H1 (cell line): ENCODE data around the gene CIB4. TPM values are rescaled to one million over a fixed set of nuclear protein-coding genes. Genes with fewer than 3 reads are reported as not detected.

ENCODE experiments used
- CTCF ChIA-PET: fragments of 300-600 bp; sonication (Branson Sonifier 250); formaldehyde crosslinking; loops from one replicate; lab custom pipeline; 2021; ENCODE audit not compliant: partially characterized antibody; lab: Charles Lee
- POLR2A ChIA-PET: fragments of 300-600 bp; sonication (Branson Sonifier 250); formaldehyde crosslinking; loops from one replicate; lab custom pipeline; 2021; ENCODE audit warnings: inconsistent platforms; ENCODE audit not compliant: partially characterized antibody; lab: Charles Lee
- DNase-seq, 2 experiments: peaks; one replicate each; pipeline versions ENCODE4 v3.0.0 to v3.0.0-alpha.2; 2010 to 2022; ENCODE audit warnings: low spot score in 2 of 2, low read depth in 1 of 2, mixed read lengths in 1 of 2
- FAIRE-seq: peaks from 2 replicates; lab custom pipeline; 2011; peaks lifted over from hg19 to GRCh38; lab: Jason Lieb, UNC
- H2AFZ ChIP-seq: 2 replicates; pipeline ENCODE4 v1.8.1; 2012; ENCODE audit warnings: low read length, inconsistent platforms
- H2AK5ac ChIP-seq: 2 replicates; pipeline ENCODE4 v1.6.1; 2013; ENCODE audit warnings: low read depth, low read length
- H2BK120ac ChIP-seq: replicated peaks from 2 replicates; pipeline ENCODE3; 2013; ENCODE audit warnings: low read depth, low read length, inconsistent platforms
- H2BK12ac ChIP-seq: 2 replicates; pipeline ENCODE4 v1.6.1; 2013; ENCODE audit warnings: low read depth, low read length
- H2BK15ac ChIP-seq: 2 replicates; pipeline ENCODE4 v1.6.1; 2013; ENCODE audit warnings: low read length
- H2BK20ac ChIP-seq: 2 replicates; pipeline ENCODE4 v1.6.1; 2013; ENCODE audit warnings: low read length
- H2BK5ac ChIP-seq: 2 replicates; pipeline ENCODE4 v1.6.1; 2013; ENCODE audit warnings: low read depth, low read length
- H3K14ac ChIP-seq: 2 replicates; pipeline ENCODE4 v1.6.1; 2013; ENCODE audit warnings: inconsistent platforms; ENCODE audit not compliant: insufficient read length
- H3K18ac ChIP-seq: 2 replicates; pipeline ENCODE4 v1.6.1; 2013; ENCODE audit warnings: low read length; ENCODE audit errors: extremely low read depth
- H3K23ac ChIP-seq: 2 replicates; pipeline ENCODE4 v1.6.1; 2013; ENCODE audit warnings: inconsistent platforms; ENCODE audit not compliant: insufficient read length
- H3K23me2 ChIP-seq: 2 replicates; pipeline ENCODE4 v1.6.1; 2013; ENCODE audit warnings: low read depth, low read length
- H3K27ac ChIP-seq: 2 replicates; pipeline ENCODE4 v1.6.1; 2011; ENCODE audit warnings: low read depth, low read length, inconsistent platforms
- H3K27me3 ChIP-seq, 4 experiments: replicated peaks in 1 of 4; 1 replicate in 1 of 4; 2 replicates in 3 of 4; pipeline versions ENCODE4 v1.6.1 to v1.8.1; 2011 to 2013; ENCODE audit warnings: low read length in 3 of 4, mild to moderate bottlenecking in 3 of 4, inconsistent platforms in 2 of 4, mixed read lengths in 2 of 4, moderate library complexity in 1 of 4; ENCODE audit not compliant: control insufficient read depth in 3 of 4, insufficient read depth in 3 of 4; ENCODE audit errors: extremely low read depth in 1 of 4
- H3K36me3 ChIP-seq, 4 experiments: 2 replicates each; pipeline versions ENCODE4 v1.6.1 to v1.8.1; 2011 to 2013; ENCODE audit warnings: mild to moderate bottlenecking in 4 of 4, low read length in 3 of 4, moderate library complexity in 2 of 4, control low read depth in 1 of 4, inconsistent platforms in 1 of 4; ENCODE audit not compliant: insufficient read depth in 4 of 4, control insufficient read depth in 2 of 4
- H3K4ac ChIP-seq: replicated peaks from 2 replicates; pipeline ENCODE3; 2013; ENCODE audit warnings: low read length, low read depth, mixed read lengths, inconsistent platforms; ENCODE audit not compliant: insufficient read length
- H3K4me1 ChIP-seq, 4 experiments: replicated peaks in 1 of 4; 1 replicate in 1 of 4; 2 replicates in 3 of 4; pipeline versions ENCODE4 v1.6.1 to v1.8.1; 2011 to 2013; ENCODE audit warnings: low read length in 3 of 4, inconsistent platforms in 2 of 4, mixed read lengths in 1 of 4; ENCODE audit not compliant: insufficient read depth in 4 of 4, control insufficient read depth in 3 of 4
- H3K4me2 ChIP-seq, 2 experiments: 2 replicates each; pipeline versions ENCODE4 v1.6.1 to v1.8.1; 2011 to 2013; ENCODE audit warnings: low read depth in 2 of 2, low read length in 2 of 2, control low read depth in 1 of 2, inconsistent platforms in 1 of 2, mild to moderate bottlenecking in 1 of 2; ENCODE audit not compliant: insufficient read depth in 1 of 2
- H3K4me3 ChIP-seq, 4 experiments: fragments of 200-600, 300-600 bp in 1 of 4; sonication (generic), shearing (Covaris generic), sonication (Bioruptor Twin) in 1 of 4; 2 replicates each; pipeline versions ENCODE4 v1.5.1 to v1.8.1; 2011 to 2016; ENCODE audit warnings: low read length in 4 of 4, low read depth in 3 of 4, control low read depth in 2 of 4, inconsistent platforms in 2 of 4, mild to moderate bottlenecking in 2 of 4, mixed read lengths in 1 of 4, moderate library complexity in 1 of 4; ENCODE audit not compliant: insufficient read depth in 2 of 4; ENCODE audit errors: extremely low read depth in 1 of 4
- H3K56ac ChIP-seq: replicated peaks from 2 replicates; pipeline ENCODE3; 2013; ENCODE audit warnings: low read depth, mild to moderate bottlenecking, mixed read lengths, low read length, inconsistent platforms; ENCODE audit not compliant: insufficient read length
- H3K79me1 ChIP-seq: 2 replicates; pipeline ENCODE4 v1.6.1; 2013; ENCODE audit warnings: low read depth, low read length, control low read depth
- H3K79me2 ChIP-seq, 2 experiments: 2 replicates each; pipeline versions ENCODE4 v1.6.1 to v1.8.1; 2012 to 2013; ENCODE audit warnings: low read length in 2 of 2, mild to moderate bottlenecking in 2 of 2, inconsistent platforms in 1 of 2; ENCODE audit not compliant: insufficient read depth in 2 of 2, control insufficient read depth in 1 of 2
- H3K9ac ChIP-seq, 4 experiments: replicated peaks in 1 of 4; 1 replicate in 1 of 4; 2 replicates in 3 of 4; pipeline versions ENCODE4 v1.6.1 to v1.8.1; 2011 to 2013; ENCODE audit warnings: low read depth in 3 of 4, low read length in 3 of 4, control low read depth in 2 of 4, mild to moderate bottlenecking in 2 of 4, moderate library complexity in 2 of 4, inconsistent platforms in 1 of 4; ENCODE audit errors: extremely low read depth in 1 of 4
- H3K9me3 ChIP-seq, 2 experiments: 2 replicates each; pipeline versions ENCODE4 v1.6.1 to v1.8.1; 2012 to 2013; ENCODE audit warnings: mild to moderate bottlenecking in 2 of 2, moderate library complexity in 2 of 2, control low read depth in 1 of 2, inconsistent platforms in 1 of 2, low read depth in 1 of 2, low read length in 1 of 2, mixed read lengths in 1 of 2; ENCODE audit not compliant: insufficient read depth in 2 of 2
- H4K20me1 ChIP-seq, 2 experiments: replicated peaks in 1 of 2; 2 replicates each; pipeline versions ENCODE3 to v1.8.1; 2011 to 2013; ENCODE audit warnings: inconsistent platforms in 2 of 2, low read length in 2 of 2, mild to moderate bottlenecking in 1 of 2; ENCODE audit not compliant: insufficient read depth in 2 of 2, control insufficient read depth in 1 of 2
- H4K5ac ChIP-seq: 2 replicates; pipeline ENCODE4 v1.6.1; 2013; ENCODE audit warnings: low read length, low read depth, mixed read lengths, inconsistent platforms; ENCODE audit not compliant: insufficient read length
- H4K8ac ChIP-seq: 2 replicates; pipeline ENCODE4 v1.8.0; 2013; ENCODE audit warnings: mild to moderate bottlenecking, moderate library complexity, low read length, inconsistent platforms; ENCODE audit not compliant: insufficient read depth; ENCODE audit errors: extremely low read depth
- H4K91ac ChIP-seq: replicated peaks from 2 replicates; pipeline ENCODE3; 2013; ENCODE audit warnings: low read length, mixed read lengths, inconsistent platforms; ENCODE audit not compliant: insufficient read length
- CEBPB ChIP-seq: IDR thresholded peaks from 2 replicates; pipeline ENCODE4 v1.6.1; 2012; ENCODE audit warnings: low read depth, low read length
- GTF2F1 ChIP-seq: IDR thresholded peaks from 2 replicates; pipeline ENCODE4 v1.6.1; 2012; ENCODE audit warnings: low read depth, low read length, improper control_type of control experiment, borderline replicate concordance
- MAFK ChIP-seq: IDR thresholded peaks from 2 replicates; pipeline ENCODE4 v1.6.1; 2012; ENCODE audit warnings: low read depth, mild to moderate bottlenecking, improper control_type of control experiment, low read length
- RBBP5 ChIP-seq: IDR thresholded peaks from 2 replicates; pipeline ENCODE4 v1.7.1; 2012; ENCODE audit warnings: low read depth, mild to moderate bottlenecking, inconsistent platforms, low read length, moderate library complexity, borderline replicate concordance
- RFX5 ChIP-seq: IDR thresholded peaks from 2 replicates; pipeline ENCODE4 v1.6.1; 2011; ENCODE audit warnings: low read depth, low read length, improper control_type of control experiment, borderline replicate concordance
- SIRT6 ChIP-seq: IDR thresholded peaks from one replicate; pipeline ENCODE4 v1.7.1; 2012; ENCODE audit warnings: low read length, inconsistent platforms
- SIX5 ChIP-seq: IDR thresholded peaks from 2 replicates; pipeline ENCODE4 v1.6.1; 2011; ENCODE audit warnings: mild to moderate bottlenecking, low read depth, low read length
- SP1 ChIP-seq: IDR thresholded peaks from 2 replicates; pipeline ENCODE4 v1.6.1; 2011; ENCODE audit warnings: low read depth, low read length
- SP2 ChIP-seq: IDR thresholded peaks from 2 replicates; pipeline ENCODE4 v1.6.1; 2012; ENCODE audit warnings: mild to moderate bottlenecking, low read length, inconsistent platforms
- TAF1 ChIP-seq: IDR thresholded peaks from 2 replicates; pipeline ENCODE4 v1.6.1; 2011; ENCODE audit warnings: mild to moderate bottlenecking, low read depth, low read length
- WGBS, 2 experiments: shearing (Covaris generic) in 1 of 2; methylation state at CpG; one replicate each; pipeline versions ENCODE4 v1.1.6 to v1.1.7; 2013 to 2015; ENCODE audit warnings: low lambda C conversion rate in 2 of 2, mixed read lengths in 2 of 2, inconsistent platforms in 1 of 2, low coverage in 1 of 2, missing lambda C conversion rate in 1 of 2; ENCODE audit not compliant: insufficient replicate concordance in 2 of 2, insufficient coverage in 1 of 2, insufficient read length in 1 of 2; ENCODE audit errors: extremely low coverage in 1 of 2, missing lambda C conversion rate in 1 of 2; 5-methylcytosine and 5-hydroxymethylcytosine counted together
- polyA plus RNA-seq, 7 experiments: library from polyadenylated mRNA; depleted of rRNA in 3 of 7; stranded (reverse) in 5 of 7; unstranded in 2 of 7; fragments of >200 nt in 5 of 7; fragments of 200-250 nt in 2 of 7; gene quantifications; 1 replicate in 5 of 7; 2 replicates in 1 of 7; 4 replicates in 1 of 7; pipeline versions ENCODE4 v1.2.1 to v1.2.3, GENCODE V29; 2011 to 2013; ENCODE audit warnings: missing spikeins in 2 of 7, mixed read lengths in 2 of 7
- total RNA-seq: library from RNA; stranded (reverse); fragmentation: NEBNext Ultra II Directional; extraction: Animal tissue kit (Norgen Biotek cat#: 25700); gene quantifications from 2 replicates; pipeline ENCODE4 v1.2.1, GENCODE V29; 2021
- TF ChIP-seq, protein P1 (sequence below): IDR thresholded peaks from 2 replicates; pipeline ENCODE4 v1.6.1; 2012; ENCODE audit warnings: inconsistent platforms
- TF ChIP-seq, protein P2 (sequence below): IDR thresholded peaks from 2 replicates; pipeline ENCODE4 v1.6.1; 2012; ENCODE audit warnings: low read length, inconsistent platforms

The CIB4 gene
- total and polyA plus RNA-seq, 2 of the 8 experiments (the other 6 are each of a cell fraction or from before 2014, with no cell fraction given) = not detected

DNA sequence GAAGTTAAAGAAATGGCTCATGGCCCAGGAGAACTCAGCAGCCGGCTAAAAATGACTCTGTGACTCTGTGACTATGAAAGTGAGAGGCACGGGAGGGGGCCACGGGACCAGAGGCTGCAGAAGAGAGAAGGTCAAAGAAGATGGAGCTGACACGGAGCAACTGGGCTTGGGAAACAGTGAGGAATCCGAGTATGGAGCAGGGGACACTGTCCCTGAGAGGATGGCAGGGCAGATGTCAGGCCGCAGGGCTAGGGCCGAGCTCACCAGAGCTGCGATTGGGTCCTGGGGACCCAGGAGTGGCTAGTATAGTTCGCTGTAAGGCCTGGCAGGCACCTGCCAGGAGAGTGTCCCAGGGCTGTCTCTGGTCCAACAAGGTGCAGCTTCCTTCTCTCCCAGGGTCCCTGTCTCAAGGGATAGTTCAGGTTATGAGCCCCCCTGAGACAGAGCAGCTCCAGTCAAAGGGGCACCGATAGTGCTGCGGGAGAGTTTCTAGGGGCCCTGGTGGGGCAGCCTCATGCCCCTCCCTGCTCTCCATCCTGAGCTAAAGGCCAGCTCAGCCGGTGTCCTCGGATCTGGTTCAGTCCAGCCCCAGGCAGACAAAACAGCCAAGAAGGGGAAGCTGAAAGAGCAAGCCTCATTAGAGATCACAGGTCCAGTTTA lies 42.7 kb downstream of the CIB4 start:
- no peak overlapping the region for H3K23ac ChIP-seq
- no peak overlapping the region for H2AK5ac ChIP-seq
- TF ChIP-seq SP1 = no peak
- TF ChIP-seq, protein P1, sequence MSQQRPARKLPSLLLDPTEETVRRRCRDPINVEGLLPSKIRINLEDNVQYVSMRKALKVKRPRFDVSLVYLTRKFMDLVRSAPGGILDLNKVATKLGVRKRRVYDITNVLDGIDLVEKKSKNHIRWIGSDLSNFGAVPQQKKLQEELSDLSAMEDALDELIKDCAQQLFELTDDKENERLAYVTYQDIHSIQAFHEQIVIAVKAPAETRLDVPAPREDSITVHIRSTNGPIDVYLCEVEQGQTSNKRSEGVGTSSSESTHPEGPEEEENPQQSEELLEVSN = no peak
- TF ChIP-seq SIX5 = no peak
- no peak for TF ChIP-seq TAF1
- no peak for TF ChIP-seq SIRT6
- no peak for TF ChIP-seq MAFK
- no peak for TF ChIP-seq RBBP5
- TF ChIP-seq SP2 = no peak
- TF ChIP-seq GTF2F1 = no peak
- TF ChIP-seq CEBPB = no peak
- no peak for TF ChIP-seq RFX5
- TF ChIP-seq, protein P2, sequence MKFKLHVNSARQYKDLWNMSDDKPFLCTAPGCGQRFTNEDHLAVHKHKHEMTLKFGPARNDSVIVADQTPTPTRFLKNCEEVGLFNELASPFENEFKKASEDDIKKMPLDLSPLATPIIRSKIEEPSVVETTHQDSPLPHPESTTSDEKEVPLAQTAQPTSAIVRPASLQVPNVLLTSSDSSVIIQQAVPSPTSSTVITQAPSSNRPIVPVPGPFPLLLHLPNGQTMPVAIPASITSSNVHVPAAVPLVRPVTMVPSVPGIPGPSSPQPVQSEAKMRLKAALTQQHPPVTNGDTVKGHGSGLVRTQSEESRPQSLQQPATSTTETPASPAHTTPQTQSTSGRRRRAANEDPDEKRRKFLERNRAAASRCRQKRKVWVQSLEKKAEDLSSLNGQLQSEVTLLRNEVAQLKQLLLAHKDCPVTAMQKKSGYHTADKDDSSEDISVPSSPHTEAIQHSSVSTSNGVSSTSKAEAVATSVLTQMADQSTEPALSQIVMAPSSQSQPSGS = no peak
- H3K4me1 ChIP-seq = peaks cover 0 to 4% (median 1%) of the 10 kb centered on the region in 4 experiments; a peak in 3 of 7 replicates
- FAIRE-seq (no peak), DNase-seq (peak in 1 of 2 experiments; percentile 46)
- H3K36me3 ChIP-seq = no peaks in the 10 kb centered on the region
- H3K79me1 ChIP-seq = no peaks in the 10 kb centered on the region
- H3K14ac ChIP-seq = no peak overlapping the region
- no peak overlapping the region for H4K91ac ChIP-seq
- H4K8ac ChIP-seq = no peak overlapping the region
- no peak overlapping the region for H4K5ac ChIP-seq
- no peak overlapping the region for H2BK20ac ChIP-seq
- H2BK120ac ChIP-seq = no peak overlapping the region
- H3K9ac ChIP-seq = no peak overlapping the region
- H3K27ac ChIP-seq = no peak overlapping the region
- no peak overlapping the region for H3K4me3 ChIP-seq
- H3K4ac ChIP-seq = no peak overlapping the region
- no peaks in the 10 kb centered on the region for H3K27me3 ChIP-seq
- CTCF ChIA-PET = interaction anchor here (1.0 to 4.2 kb wide), 7 partner anchors 8 to 145 kb away, joined by 3 to 48 read pairs (median 4); no protein-coding TSS in a partner anchor
- no peaks in the 10 kb centered on the region for H4K20me1 ChIP-seq
- H3K9me3 ChIP-seq = no peaks in the 10 kb centered on the region
- no peaks in the 10 kb centered on the region for H3K79me2 ChIP-seq
- H2BK12ac ChIP-seq = no peak overlapping the region
- H3K23me2 ChIP-seq = no peaks in the 10 kb centered on the region
- no peak overlapping the region for H2BK5ac ChIP-seq
- no peak overlapping the region for H3K18ac ChIP-seq
- H3K56ac ChIP-seq = no peak overlapping the region
- no peak overlapping the region for H3K4me2 ChIP-seq
- WGBS, 2 experiments = 84% methylated on average over 13 of the region's 13 CpGs; no CpG with 5 or more reads in 1 of the 2 experiments
- POLR2A ChIA-PET = interaction anchor here (0.5 kb wide), 1 partner anchor 165 kb away, joined by 3 read pairs; no protein-coding TSS in a partner anchor
- no peak overlapping the region for H2AFZ ChIP-seq
- H2BK15ac ChIP-seq = no peak overlapping the region
